ENCODE measurements around the gene PIP5K1C. TPM values are rescaled to one million over a fixed set of nuclear protein-coding genes. Genes with fewer than 3 reads are reported as not detected.
A peak's percentile ranks its signal among the peaks of the same experiment; 100 is the strongest.

The PIP5K1C gene
- total RNA-seq, 1 experiment from 2014 or later: 23.6 TPM

GRCh38 chr19:3665681-3666544 lies 34.4 kb downstream of the PIP5K1C start:
- Mint-ChIP-seq H3K36me3 (ENCODE audit: insufficient read depth, unreplicated experiment) (peaks cover 8% of the 10 kb centered on the region), H3K9me3 (ENCODE audit: low read depth, unreplicated experiment) (no peaks in the 10 kb centered on the region), H3K4me3 (ENCODE audit: low read depth, unreplicated experiment) (no peak overlapping the region), H3K4me1 (ENCODE audit: low read depth, unreplicated experiment) (no peaks in the 10 kb centered on the region), H3K27me3 (ENCODE audit: unreplicated experiment) (no peaks in the 10 kb centered on the region), H3K27ac (ENCODE audit: unreplicated experiment) (no peak overlapping the region)
- DNase-seq: peak; percentile 65
- no TSS peak for BruUV-seq (replicated peaks)
- peak; percentile 90 for TF ChIP-seq CTCF (IDR thresholded peaks at IDR 0.05; ENCODE audit: unreplicated experiment)
- intact Hi-C loops (cut with micrococcal nuclease; ENCODE audit: unreplicated experiment): no loop called here
- CTCF ChIA-PET: no interaction called here

- Mint-ChIP-seq H3K4me3 (ENCODE audit: low read depth, unreplicated experiment) (no peak overlapping the region), H3K4me1 (ENCODE audit: low read depth, unreplicated experiment) (no peaks in the 10 kb centered on the region), H3K9me3 (ENCODE audit: low read depth, unreplicated experiment) (no peaks in the 10 kb centered on the region), H3K27ac (ENCODE audit: unreplicated experiment) (no peak overlapping the region), H3K36me3 (ENCODE audit: insufficient read depth, unreplicated experiment) (peaks cover 12% of the 10 kb centered on the region), H3K27me3 (ENCODE audit: unreplicated experiment) (no peaks in the 10 kb centered on the region)
- intact Hi-C loops (cut with micrococcal nuclease; ENCODE audit: unreplicated experiment): no loop called here
- CTCF ChIA-PET: no interaction called here
- no peak for DNase-seq
- BruUV-seq (replicated peaks): no TSS peak
- TF ChIP-seq CTCF (IDR thresholded peaks at IDR 0.05; ENCODE audit: unreplicated experiment): no peak
These were observed 35.2 kb downstream of the PIP5K1C start for GRCh38 chr19:3664879-3665642.

GRCh38 chr19:3663838-3664237 lies 36.4 kb downstream of the PIP5K1C start:
- no peak for TF ChIP-seq CTCF (IDR thresholded peaks at IDR 0.05; ENCODE audit: unreplicated experiment)
- H3K36me3 Mint-ChIP-seq (ENCODE audit: insufficient read depth, unreplicated experiment): peaks cover 14% of the 10 kb centered on the region
- H3K27me3 Mint-ChIP-seq (ENCODE audit: unreplicated experiment): no peaks in the 10 kb centered on the region
- intact Hi-C loops (cut with micrococcal nuclease; ENCODE audit: unreplicated experiment): no loop called here
- H3K4me1 Mint-ChIP-seq (ENCODE audit: low read depth, unreplicated experiment): no peaks in the 10 kb centered on the region
- H3K27ac Mint-ChIP-seq (ENCODE audit: unreplicated experiment): no peak overlapping the region
- CTCF ChIA-PET: no interaction called here
- no peak overlapping the region for H3K4me3 Mint-ChIP-seq (ENCODE audit: low read depth, unreplicated experiment)
- no peak for DNase-seq
- H3K9me3 Mint-ChIP-seq (ENCODE audit: low read depth, unreplicated experiment): no peaks in the 10 kb centered on the region
- BruUV-seq (replicated peaks): no TSS peak

- intact Hi-C loops (cut with micrococcal nuclease; ENCODE audit: unreplicated experiment): no loop called here
- H3K9me3 Mint-ChIP-seq (ENCODE audit: low read depth, unreplicated experiment): no peaks in the 10 kb centered on the region
- TF ChIP-seq CTCF (IDR thresholded peaks at IDR 0.05; ENCODE audit: unreplicated experiment): no peak
- CTCF ChIA-PET: no interaction called here
- no peaks in the 10 kb centered on the region for H3K4me1 Mint-ChIP-seq (ENCODE audit: low read depth, unreplicated experiment)
- no peaks in the 10 kb centered on the region for H3K27me3 Mint-ChIP-seq (ENCODE audit: unreplicated experiment)
- no TSS peak for BruUV-seq (replicated peaks)
- H3K27ac Mint-ChIP-seq (ENCODE audit: unreplicated experiment): no peak overlapping the region
- H3K36me3 Mint-ChIP-seq (ENCODE audit: insufficient read depth, unreplicated experiment): peaks cover 20% of the 10 kb centered on the region
- no peak for DNase-seq
- H3K4me3 Mint-ChIP-seq (ENCODE audit: low read depth, unreplicated experiment): no peak overlapping the region
These were observed 38.7 kb downstream of the PIP5K1C start for GRCh38 chr19:3661284-3662238.
